ENCODE measurements around the gene RGS9.

RGS9 gene

GRCh38 chr17:65102788-65103187 lies 34.4 kb upstream of the RGS9 start:
- TF ChIP-seq CTCF (IDR thresholded peaks at IDR 0.05; ENCODE audit: low read depth, low read length, missing control alignments), result no peak
- Histone ChIP-seq H3K27ac (no peak overlapping the region), H3K4me3 (ENCODE audit: low read depth, low read length) (no peak overlapping the region), H3K36me3 (replicated peaks) (no peaks in the 10 kb centered on the region), H3K27me3 (replicated peaks) (no peaks in the 10 kb centered on the region)
- peak; percentile 33 for DNase-seq
- in situ Hi-C loops (cut with HindIII; ENCODE audit: low pct_ligation_motif_present, low sequenced_read_pairs), result no loop called here

GRCh38 chr17:65103431-65103830 lies 33.7 kb upstream of the RGS9 start:
- no peak for TF ChIP-seq CTCF (IDR thresholded peaks at IDR 0.05; ENCODE audit: low read depth, low read length, missing control alignments)
- in situ Hi-C loops (cut with HindIII; ENCODE audit: low pct_ligation_motif_present, low sequenced_read_pairs), result no loop called here
- no peak for DNase-seq
- H3K27ac ChIP-seq, result no peak overlapping the region
- no peaks in the 10 kb centered on the region for H3K27me3 ChIP-seq (replicated peaks)
- H3K4me3 ChIP-seq (ENCODE audit: low read depth, low read length), result no peak overlapping the region
- H3K36me3 ChIP-seq (replicated peaks), result no peaks in the 10 kb centered on the region

GRCh38 chr17:65103896-65104295 lies 33.3 kb upstream of the RGS9 start:
- in situ Hi-C loops (cut with HindIII; ENCODE audit: low pct_ligation_motif_present, low sequenced_read_pairs), result no loop called here
- no peak for DNase-seq
- no peak overlapping the region for H3K27ac ChIP-seq

GRCh38 chr17:65104541-65104940 lies 32.6 kb upstream of the RGS9 start:
- TF ChIP-seq CTCF (IDR thresholded peaks at IDR 0.05; ENCODE audit: low read depth, low read length, missing control alignments), result no peak
- Histone ChIP-seq H3K27ac (no peak overlapping the region), H3K4me3 (ENCODE audit: low read depth, low read length) (no peak overlapping the region), H3K27me3 (replicated peaks) (peaks cover 5% of the 10 kb centered on the region), H3K36me3 (replicated peaks) (no peaks in the 10 kb centered on the region)
- in situ Hi-C loops (cut with HindIII; ENCODE audit: low pct_ligation_motif_present, low sequenced_read_pairs), result no loop called here
- no peak for DNase-seq

More at GRCh38 chr17:65103896-65104295, 33.3 kb upstream of the RGS9 start:
- no peak for TF ChIP-seq CTCF (IDR thresholded peaks at IDR 0.05; ENCODE audit: low read depth, low read length, missing control alignments)
- H3K36me3 ChIP-seq (replicated peaks), result no peaks in the 10 kb centered on the region
- no peak overlapping the region for H3K4me3 ChIP-seq (ENCODE audit: low read depth, low read length)
- peaks cover under 1% of the 10 kb centered on the region for H3K27me3 ChIP-seq (replicated peaks)

GRCh38 chr17:65104973-65105372 lies 32.2 kb upstream of the RGS9 start:
- DNase-seq, result no peak
- H3K27ac ChIP-seq, result no peak overlapping the region
- in situ Hi-C loops (cut with HindIII; ENCODE audit: low pct_ligation_motif_present, low sequenced_read_pairs), result no loop called here
- no peak for TF ChIP-seq CTCF (IDR thresholded peaks at IDR 0.05; ENCODE audit: low read depth, low read length, missing control alignments)
- H3K4me3 ChIP-seq (ENCODE audit: low read depth, low read length), result no peak overlapping the region
- peaks cover 5% of the 10 kb centered on the region for H3K27me3 ChIP-seq (replicated peaks)
- H3K36me3 ChIP-seq (replicated peaks), result no peaks in the 10 kb centered on the region

GRCh38 chr17:65108152-65108551 lies 29.0 kb upstream of the RGS9 start:
- Histone ChIP-seq H3K27ac (no peak overlapping the region), H3K27me3 (replicated peaks) (peaks cover 5% of the 10 kb centered on the region), H3K36me3 (replicated peaks) (no peaks in the 10 kb centered on the region), H3K4me3 (ENCODE audit: low read depth, low read length) (no peak overlapping the region)
- TF ChIP-seq CTCF (IDR thresholded peaks at IDR 0.05; ENCODE audit: low read depth, low read length, missing control alignments), result no peak
- no peak for DNase-seq
- in situ Hi-C loops (cut with HindIII; ENCODE audit: low pct_ligation_motif_present, low sequenced_read_pairs), result no loop called here
